OCI-LY1 (cell line): ENCODE measurements around the gene C20orf96.
"Not testable (repeated sequence)": the region's sequence is repeated elsewhere in the genome, so short reads cannot be mapped to it uniquely, and the experiment has no call there.

ENCODE experiments used
- H2AFZ ChIP-seq: fragments of 200-600 bp; sonication (generic), shearing (Covaris generic); 2 replicates; pipeline ENCODE4 v1.6.0; 2014; ENCODE audit warnings: antibody characterized with exemption, mild to moderate bottlenecking, low read length
- H3F3A ChIP-seq: fragments of 200-600 bp; sonication (generic), shearing (Covaris generic); 2 replicates; pipeline ENCODE4 v1.6.0; 2014; ENCODE audit warnings: mild to moderate bottlenecking, antibody characterized with exemption, low read length, moderate library complexity; ENCODE audit not compliant: insufficient read depth
- H3K27ac ChIP-seq: fragments of 200-600 bp; sonication (generic); 2 replicates; pipeline ENCODE4 v1.5.1; 2014; ENCODE audit warnings: low read length, mixed run types, mild to moderate bottlenecking, low read depth; ENCODE audit not compliant: poor library complexity, severe bottlenecking
- H3K27me3 ChIP-seq: fragments of 200-600 bp; sonication (generic); 2 replicates; pipeline ENCODE4 v1.6.0; 2014; ENCODE audit warnings: antibody characterized with exemption, mild to moderate bottlenecking, low read length, moderate library complexity; ENCODE audit not compliant: insufficient read depth
- H3K36me3 ChIP-seq: fragments of 200-600 bp; sonication (generic); 2 replicates; pipeline ENCODE4 v1.6.1; 2014; ENCODE audit warnings: mild to moderate bottlenecking, antibody characterized with exemption, low read length, moderate library complexity, mixed read lengths; ENCODE audit not compliant: insufficient read depth
- H3K4me1 ChIP-seq: fragments of 200-600 bp; sonication (generic); 2 replicates; pipeline ENCODE4 v1.5.1; 2014; ENCODE audit warnings: mild to moderate bottlenecking, low read length, moderate library complexity; ENCODE audit not compliant: insufficient read depth, severe bottlenecking
- H3K4me2 ChIP-seq: fragments of 200-600 bp; sonication (generic), shearing (Covaris generic); 2 replicates; pipeline ENCODE4 v1.6.1; 2014; ENCODE audit warnings: low read length
- H3K4me3 ChIP-seq: fragments of 200-600 bp; sonication (generic); 2 replicates; pipeline ENCODE4 v1.5.1; 2014; ENCODE audit warnings: low read length, low read depth, mild to moderate bottlenecking, mixed read lengths; ENCODE audit not compliant: poor library complexity, severe bottlenecking
- H3K79me2 ChIP-seq: fragments of 200-600 bp; shearing (Covaris generic); 2 replicates; pipeline ENCODE4 v1.6.1; 2016; ENCODE audit warnings: mixed run types, low read length, mixed read lengths; ENCODE audit not compliant: insufficient read depth
- H3K9ac ChIP-seq: fragments of 200-600 bp; sonication (generic), shearing (Covaris generic); 2 replicates; pipeline ENCODE4 v1.6.1; 2014; ENCODE audit warnings: mild to moderate bottlenecking, low read length, mixed read lengths
- H3K9me2 ChIP-seq: fragments of 200-600 bp; sonication (generic), shearing (Covaris generic); 2 replicates; pipeline ENCODE4 v1.6.1; 2014; ENCODE audit warnings: low read depth, mild to moderate bottlenecking, low read length, mixed read lengths
- H3K9me3 ChIP-seq: fragments of 200-600 bp; shearing (Covaris generic); 2 replicates; pipeline ENCODE4 v1.6.1; 2014; ENCODE audit warnings: low read length, mixed read lengths
- H4K20me1 ChIP-seq: fragments of 200-600 bp; sonication (generic), shearing (Covaris generic); 2 replicates; pipeline ENCODE4 v1.6.0; 2016; ENCODE audit warnings: mild to moderate bottlenecking, low read length; ENCODE audit not compliant: insufficient read depth
- CTCF ChIP-seq: fragments of 200-600 bp; sonication (generic), shearing (Covaris generic); IDR thresholded peaks from 2 replicates; pipeline ENCODE4 v1.5.1; 2017; ENCODE audit warnings: mild to moderate bottlenecking, antibody characterized with exemption, low read length, moderate library complexity, mixed read lengths
- EZH2 ChIP-seq: fragments of 200-600 bp; sonication (generic), shearing (Covaris generic); IDR thresholded peaks from 2 replicates; pipeline ENCODE4 v1.8.0; 2017; ENCODE audit warnings: borderline replicate concordance, mixed run types, mild to moderate bottlenecking, antibody characterized with exemption, low read length, moderate library complexity, mixed read lengths

The C20orf96 gene

GRCh38 chr20:290084-290831 lies at the start of gene C20orf96:
TSS of gene C20orf96 (minus strand) at chr20:290750. CDS start at chr20:290610, 140 bp downstream.
- no peak within 1 kb of the TSS for H3K27ac ChIP-seq
- peak within 1 kb of the TSS; percentile 99 for H2AFZ ChIP-seq
- H3K27me3 ChIP-seq = no peaks in the 10 kb centered on the region
- H3K4me1 ChIP-seq = peaks cover 23% of the 10 kb centered on the region
- peak within 1 kb of the TSS; percentile 77 for H3K4me3 ChIP-seq
- no peaks in the 10 kb centered on the region for H4K20me1 ChIP-seq
- H3K4me2 ChIP-seq = peak within 1 kb of the TSS; percentile 99
- no peaks in the 10 kb centered on the region for H3K79me2 ChIP-seq
- peak within 1 kb of the TSS; percentile 90 for H3K9ac ChIP-seq
- H3K36me3 ChIP-seq = no peaks in the 10 kb centered on the region
- TF ChIP-seq EZH2 (no peak), CTCF (no peak; the same call in 1 of the 2 replicates)
- no peaks in the 10 kb centered on the region for H3K9me3 ChIP-seq
- no peaks in the 10 kb centered on the region for H3K9me2 ChIP-seq
- H3F3A ChIP-seq = no peaks in the 10 kb centered on the region

GRCh38 chr20:336040-336439 lies 45.5 kb upstream of the C20orf96 start:
- not testable (repeated sequence) for H3K9me2 ChIP-seq, H3K4me3 ChIP-seq, H3F3A ChIP-seq, H3K27me3 ChIP-seq, H3K4me2 ChIP-seq, H4K20me1 ChIP-seq, H3K36me3 ChIP-seq, H3K9me3 ChIP-seq, H2AFZ ChIP-seq, H3K4me1 ChIP-seq, H3K9ac ChIP-seq, H3K79me2 ChIP-seq, H3K27ac ChIP-seq

GRCh38 chr20:334578-334977 lies 44.0 kb upstream of the C20orf96 start:
- Histone ChIP-seq H3F3A (no peaks in the 10 kb centered on the region), H3K36me3 (peaks cover 4% of the 10 kb centered on the region; the same call in 1 of the 2 replicates), H3K27ac (no peak overlapping the region), H2AFZ (no peak overlapping the region), H4K20me1 (no peaks in the 10 kb centered on the region), H3K4me3 (no peak overlapping the region), H3K9ac (no peak overlapping the region), H3K4me2 (no peak overlapping the region), H3K27me3 (no peaks in the 10 kb centered on the region), H3K4me1 (peaks cover 8% of the 10 kb centered on the region), H3K9me2 (no peaks in the 10 kb centered on the region), H3K9me3 (no peaks in the 10 kb centered on the region), H3K79me2 (no peaks in the 10 kb centered on the region)
- TF ChIP-seq EZH2 (no peak), CTCF (no peak)
